Nasal cavity respiratory epithelium epithelial cell of viscerocranial mucosa (primary cell): ENCODE data around the gene SPATA1. TPM values are rescaled to one million over a fixed set of nuclear protein-coding genes. Genes with fewer than 3 reads are reported as not detected.

Experiments used
- total RNA-seq: library from RNA; depleted of rRNA; stranded (reverse); fragments of >200 nt; gene quantifications from 2 replicates; pipeline ENCODE4 v1.2.3, GENCODE V29; 2014

Gene SPATA1, protein sequence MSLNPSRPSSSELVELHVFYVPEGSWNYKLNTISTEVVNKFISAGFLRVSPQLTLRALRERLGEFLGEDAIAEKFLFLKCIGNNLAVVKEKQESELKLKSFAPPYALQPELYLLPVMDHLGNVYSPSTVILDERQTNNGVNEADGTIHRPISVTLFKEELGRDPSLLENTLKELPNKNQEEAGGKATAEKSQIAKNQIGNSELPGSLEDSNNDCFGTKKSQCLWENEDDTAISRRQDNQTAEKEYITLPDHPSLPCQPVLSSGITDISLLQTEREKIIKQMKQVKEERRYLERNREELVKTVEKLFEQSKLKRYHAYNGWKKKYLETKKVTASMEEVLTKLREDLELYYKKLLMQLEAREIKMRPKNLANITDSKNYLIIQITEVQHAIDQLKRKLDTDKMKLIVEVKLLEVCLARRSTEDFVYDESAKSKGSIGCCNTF
- 0.14 and 0.34 TPM in 2 replicates for total RNA-seq

GRCh38 chr1:84506002-84506728 lies at the start of gene SPATA1, which contains the start of gene GNG5:
TSS of gene SPATA1 (plus strand) at chr1:84506386. CDS start at chr1:84516360, 9,974 bp downstream.
TSS of gene GNG5 (minus strand) at chr1:84506581. CDS start at chr1:84506091, 490 bp downstream.

DNA sequence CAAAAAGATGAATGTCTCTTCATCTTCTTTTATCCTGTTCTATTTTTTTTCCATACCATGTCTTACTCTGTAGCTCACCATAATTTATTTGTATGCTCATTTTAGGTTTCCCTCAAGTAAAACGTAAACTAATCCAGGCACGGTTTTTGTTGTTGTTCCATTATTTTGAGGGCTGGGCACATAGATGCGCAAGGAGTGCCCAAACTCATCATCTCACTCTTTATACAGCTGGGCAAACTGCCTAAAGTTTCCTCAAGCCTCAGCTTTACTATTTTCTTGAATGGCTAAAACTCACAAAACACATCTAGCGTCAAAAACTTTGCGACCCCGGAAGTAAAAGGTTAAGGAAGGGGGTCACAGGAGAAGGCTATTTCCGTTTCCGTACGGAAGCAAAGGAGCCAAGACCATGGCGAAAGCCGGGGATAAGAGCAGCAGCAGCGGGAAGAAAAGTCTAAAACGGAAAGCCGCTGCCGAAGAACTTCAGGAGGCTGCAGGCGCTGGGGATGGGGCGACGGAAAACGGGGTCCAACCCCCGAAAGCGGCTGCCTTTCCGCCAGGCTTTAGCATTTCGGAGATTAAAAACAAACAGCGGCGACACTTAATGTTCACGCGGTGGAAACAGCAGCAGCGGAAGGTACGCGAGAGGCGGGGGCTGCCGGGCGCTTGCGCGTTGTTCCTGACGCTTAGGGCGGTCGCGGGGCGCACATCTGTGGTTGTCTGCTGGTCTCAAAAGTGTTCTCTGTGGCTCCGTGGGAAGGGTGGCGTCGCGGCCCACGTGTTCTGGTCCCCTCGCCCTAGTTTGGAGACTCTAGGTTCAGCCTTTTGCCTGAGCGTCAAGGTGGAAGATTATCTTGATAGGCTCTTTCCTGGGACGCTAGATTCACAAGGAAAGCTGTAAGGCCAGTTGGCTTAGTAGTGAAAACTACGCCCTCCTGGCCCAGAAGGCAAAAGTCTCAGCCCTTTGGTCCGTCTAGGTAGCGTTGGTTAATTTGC lies 27.0 kb upstream of the SPATA1 start, which contains the start of gene RPF1:
Gene RPF1, plus strand, starts transcription at position 391 of the 993 bp plus-strand sequence. Its CDS starts 16 bp downstream, at position 407.

GRCh38 chr1:84573967-84574842 lies 68.0 kb downstream of the SPATA1 start, which contains the start of gene CTBS:
TSS of gene CTBS (minus strand) at chr1:84574440. CDS start at chr1:84574415, 25 bp downstream.

Other genes starting within 250 kb of the SPATA1 start
- gene SAMD13, start 204.7 kb upstream of the SPATA1 start, total RNA-seq = 0.68 and 0.85 TPM in 2 replicates
- gene DNASE2B, start 107.9 kb upstream of the SPATA1 start, total RNA-seq = not detected in 2 replicates
- gene RPF1, start 27.1 kb upstream of the SPATA1 start, total RNA-seq = 41.0 and 44.2 TPM in 2 replicates
- 12.6 and 17.4 TPM in 2 replicates for gene GNG5, start 195 bp downstream of the SPATA1 start, total RNA-seq
- gene CTBS, start 68.1 kb downstream of the SPATA1 start, total RNA-seq = 10.3 and 14.8 TPM in 2 replicates
- 13.7 and 18.2 TPM in 2 replicates for gene SSX2IP, start 184.1 kb downstream of the SPATA1 start, total RNA-seq